Measurements from ENCODE around the gene SSC4D. TPM values are rescaled to one million over a fixed set of nuclear protein-coding genes. Genes with fewer than 3 reads are reported as not detected.

Gene SSC4D
- total RNA-seq, 1 donor from 2014 or later, result 0.58 TPM

GRCh38 chr7:76359111-76359977 lies 50.2 kb downstream of the SSC4D start:
- DNase-seq (ENCODE audit: low spot score) (peak; percentile 99), ATAC-seq (peak; percentile 98)
- intact Hi-C loops (cut with DNase I), result no loop called here

GRCh38 chr7:76358481-76359110 lies 50.9 kb downstream of the SSC4D start, which contains the start of gene YWHAG:
Gene YWHAG (minus strand): TSS chr7:76358991. CDS start chr7:76358808, 183 bp downstream.
- DNase-seq (ENCODE audit: low spot score) (peak; percentile 95), ATAC-seq (peak; percentile 94)
- intact Hi-C loops (cut with DNase I), result no loop called here

GRCh38 chr7:76358011-76358480 lies 51.5 kb downstream of the SSC4D start:
- intact Hi-C loops (cut with DNase I), result no loop called here
- peak; percentile 20 for ATAC-seq
- peak; percentile 85 for DNase-seq (ENCODE audit: low spot score)

- intact Hi-C loops (cut with DNase I), result no loop called here
- DNase-seq (ENCODE audit: low spot score), result no peak
These were observed 52.0 kb downstream of the SSC4D start for GRCh38 chr7:76357475-76358010.

GRCh38 chr7:76356823-76357222 lies 52.7 kb downstream of the SSC4D start:
- intact Hi-C loops (cut with DNase I), result no loop called here
- ATAC-seq, result no peak
- DNase-seq (ENCODE audit: low spot score), result no peak

More at GRCh38 chr7:76357475-76358010, 52.0 kb downstream of the SSC4D start:
- ATAC-seq, result no peak

GRCh38 chr7:76356115-76356514 lies 53.4 kb downstream of the SSC4D start:
- intact Hi-C loops (cut with DNase I), result no loop called here

GRCh38 chr7:76354981-76355730 lies 54.3 kb downstream of the SSC4D start:
- intact Hi-C loops (cut with DNase I), result no loop called here
- ATAC-seq, result no peak
- no peak for DNase-seq (ENCODE audit: low spot score)

More at GRCh38 chr7:76356115-76356514, 53.4 kb downstream of the SSC4D start:
- DNase-seq (ENCODE audit: low spot score), result no peak
- ATAC-seq, result no peak

- ATAC-seq (no peak), DNase-seq (ENCODE audit: low spot score) (no peak)
- intact Hi-C loops (cut with DNase I), result no loop called here
These were observed 55.0 kb downstream of the SSC4D start for GRCh38 chr7:76354516-76354915.

- ATAC-seq (no peak), DNase-seq (ENCODE audit: low spot score) (no peak)
- intact Hi-C loops (cut with DNase I), result no loop called here
These were observed 55.8 kb downstream of the SSC4D start for GRCh38 chr7:76353744-76354143.

- ATAC-seq, result no peak
- no peak for DNase-seq (ENCODE audit: low spot score)
- intact Hi-C loops (cut with DNase I), result no loop called here
These were observed 57.3 kb downstream of the SSC4D start for GRCh38 chr7:76352193-76352592.

- no peak for ATAC-seq
- DNase-seq (ENCODE audit: low spot score), result no peak
- intact Hi-C loops (cut with DNase I), result no loop called here
These were observed 58.1 kb downstream of the SSC4D start for GRCh38 chr7:76351372-76351771.

- ATAC-seq (no peak), DNase-seq (ENCODE audit: low spot score) (no peak)
- intact Hi-C loops (cut with DNase I), result no loop called here
These were observed 60.1 kb downstream of the SSC4D start for GRCh38 chr7:76349313-76349885.

- ATAC-seq, result no peak
- intact Hi-C loops (cut with DNase I), result no loop called here
These were observed 61.8 kb downstream of the SSC4D start for GRCh38 chr7:76347710-76348109.

GRCh38 chr7:76346778-76347177 lies 62.7 kb downstream of the SSC4D start:
- intact Hi-C loops (cut with DNase I), result no loop called here
- ATAC-seq, result no peak
- DNase-seq (ENCODE audit: low spot score), result no peak

More at GRCh38 chr7:76347710-76348109, 61.8 kb downstream of the SSC4D start:
- DNase-seq (ENCODE audit: low spot score), result no peak

- DNase-seq (ENCODE audit: low spot score), result no peak
- no peak for ATAC-seq
- intact Hi-C loops (cut with DNase I), result no loop called here
These were observed 63.4 kb downstream of the SSC4D start for GRCh38 chr7:76346097-76346496.

- DNase-seq (ENCODE audit: low spot score), result no peak
- intact Hi-C loops (cut with DNase I), result no loop called here
- ATAC-seq, result no peak
These were observed 65.6 kb downstream of the SSC4D start for GRCh38 chr7:76343931-76344321.

- DNase-seq (ENCODE audit: low spot score), result no peak
- no peak for ATAC-seq
- intact Hi-C loops (cut with DNase I), result no loop called here
These were observed 66.1 kb downstream of the SSC4D start for GRCh38 chr7:76343294-76343930.

- ATAC-seq, result no peak
These were observed 67.3 kb downstream of the SSC4D start for GRCh38 chr7:76342222-76342621.

More at GRCh38 chr7:76342222-76342621, 67.3 kb downstream of the SSC4D start:
- DNase-seq (ENCODE audit: low spot score), result no peak
- intact Hi-C loops (cut with DNase I), result no loop called here
